GM19238 (cell line): ENCODE measurements around the gene PIGX.
A peak's percentile ranks its signal among the peaks of the same experiment; 100 is the strongest.
"Not testable (repeated sequence)": the region's sequence is repeated elsewhere in the genome, so short reads cannot be mapped to it uniquely, and the experiment has no call there.

Source experiments
- DNase-seq: peaks from one replicate; pipeline ENCODE4 v3.0.0; 2011; ENCODE audit warnings: low spot score; ENCODE audit not compliant: insufficient read length

The PIGX gene

GRCh38 chr3:196700801-196701200, 11.4 kb upstream of the PIGX start:
- DNase-seq: no peak

- DNase-seq: no peak
These were observed 5.8 kb upstream of the PIGX start for GRCh38 chr3:196706327-196706726.

- DNase-seq: no peak
These were observed 5.4 kb upstream of the PIGX start for GRCh38 chr3:196706731-196707130.

GRCh38 chr3:196707566-196707965, 4.6 kb upstream of the PIGX start:
- DNase-seq: no peak

GRCh38 chr3:196708467-196708866, 3.7 kb upstream of the PIGX start:
- no peak for DNase-seq

- DNase-seq: no peak
These were observed 587 bp downstream of the PIGX start for GRCh38 chr3:196712514-196713413.

GRCh38 chr3:196717162-196717561, 5.0 kb downstream of the PIGX start:
- not testable (repeated sequence) for DNase-seq

GRCh38 chr3:196721097-196721496, 8.9 kb downstream of the PIGX start:
- no peak for DNase-seq

- DNase-seq: no peak
These were observed 14.9 kb downstream of the PIGX start for GRCh38 chr3:196726788-196727675.

- no peak for DNase-seq
These were observed 23.6 kb downstream of the PIGX start for GRCh38 chr3:196735751-196736150.

- no peak for DNase-seq
These were observed 24.6 kb downstream of the PIGX start for GRCh38 chr3:196736670-196737374.

GRCh38 chr3:196737655-196738054, 25.5 kb downstream of the PIGX start:
- no peak for DNase-seq

- peak; percentile 82 for DNase-seq
These were observed 27.7 kb downstream of the PIGX start, which contains the start of gene PAK2 for GRCh38 chr3:196739671-196740480. Gene PAK2 (plus strand): TSS chr3:196739857. CDS start chr3:196782647, 42,790 bp downstream.

GRCh38 chr3:196740481-196741248, 28.5 kb downstream of the PIGX start:
- no peak for DNase-seq

- no peak for DNase-seq
These were observed 29.2 kb downstream of the PIGX start for GRCh38 chr3:196741249-196741889.

- DNase-seq: not testable (repeated sequence)
These were observed 31.4 kb downstream of the PIGX start for GRCh38 chr3:196743569-196743968.

- no peak for DNase-seq
These were observed 36.9 kb downstream of the PIGX start for GRCh38 chr3:196749125-196749524.

- DNase-seq: no peak
These were observed 41.0 kb downstream of the PIGX start for GRCh38 chr3:196753201-196753600.
